ENCODE results near the gene HECW1.

HECW1 gene

GRCh38 chr7:43517464-43517863, 405.0 kb downstream of the HECW1 start:
- no peak overlapping the region for H3K9ac ChIP-seq (ENCODE audit: low read length in 2 of 2)
- no peaks in the 10 kb centered on the region for H3K27me3 ChIP-seq (ENCODE audit: control insufficient read depth in 1 of 2, insufficient read depth in 2 of 2, low read length in 2 of 2)
- no peak overlapping the region for H3K27ac ChIP-seq (ENCODE audit: low read length)
- peaks cover 2% of the 10 kb centered on the region for H3K4me1 ChIP-seq (ENCODE audit: control insufficient read depth, insufficient read depth, low read length)
- H3K4me3 ChIP-seq (ENCODE audit: low read length in 2 of 2), result no peak overlapping the region
- H3K9me3 ChIP-seq (ENCODE audit: control insufficient read depth in 2 of 2, low read length in 2 of 2), result no peaks in the 10 kb centered on the region
- H3K36me3 ChIP-seq (ENCODE audit: control insufficient read depth in 2 of 2, insufficient read depth in 2 of 2, low read length in 2 of 2), result no peaks in the 10 kb centered on the region

GRCh38 chr7:43520201-43520600, 407.8 kb downstream of the HECW1 start:
- Histone ChIP-seq H3K9me3 (ENCODE audit: control insufficient read depth in 2 of 2, low read length in 2 of 2) (no peaks in the 10 kb centered on the region), H3K27ac (ENCODE audit: low read length) (no peak overlapping the region), H3K4me1 (ENCODE audit: control insufficient read depth, insufficient read depth, low read length) (peaks cover 3% of the 10 kb centered on the region), H3K27me3 (ENCODE audit: control insufficient read depth in 1 of 2, insufficient read depth in 2 of 2, low read length in 2 of 2) (no peaks in the 10 kb centered on the region), H3K4me3 (ENCODE audit: low read length in 2 of 2) (no peak overlapping the region), H3K9ac (ENCODE audit: low read length in 2 of 2) (no peak overlapping the region), H3K36me3 (ENCODE audit: control insufficient read depth in 2 of 2, insufficient read depth in 2 of 2, low read length in 2 of 2) (no peaks in the 10 kb centered on the region)

GRCh38 chr7:43522406-43523156, 410.1 kb downstream of the HECW1 start:
- no peaks in the 10 kb centered on the region for H3K27me3 ChIP-seq (ENCODE audit: control insufficient read depth in 1 of 2, insufficient read depth in 2 of 2, low read length in 2 of 2)
- H3K9ac ChIP-seq (ENCODE audit: low read length in 2 of 2), result no peak overlapping the region
- peaks cover 3% of the 10 kb centered on the region for H3K4me1 ChIP-seq (ENCODE audit: control insufficient read depth, insufficient read depth, low read length)
- H3K27ac ChIP-seq (ENCODE audit: low read length), result no peak overlapping the region
- H3K9me3 ChIP-seq (ENCODE audit: control insufficient read depth in 2 of 2, low read length in 2 of 2), result no peaks in the 10 kb centered on the region
- H3K36me3 ChIP-seq (ENCODE audit: control insufficient read depth in 2 of 2, insufficient read depth in 2 of 2, low read length in 2 of 2), result no peaks in the 10 kb centered on the region
- H3K4me3 ChIP-seq (ENCODE audit: low read length in 2 of 2), result peak overlapping the region in 1 of 2 donors; percentile 3

- peaks cover 9% of the 10 kb centered on the region for H3K4me1 ChIP-seq (ENCODE audit: control insufficient read depth, insufficient read depth, low read length)
- no peaks in the 10 kb centered on the region for H3K9me3 ChIP-seq (ENCODE audit: control insufficient read depth in 2 of 2, low read length in 2 of 2)
- H3K27ac ChIP-seq (ENCODE audit: low read length), result no peak overlapping the region
- no peaks in the 10 kb centered on the region for H3K27me3 ChIP-seq (ENCODE audit: control insufficient read depth in 1 of 2, insufficient read depth in 2 of 2, low read length in 2 of 2)
- H3K36me3 ChIP-seq (ENCODE audit: control insufficient read depth in 2 of 2, insufficient read depth in 2 of 2, low read length in 2 of 2), result no peaks in the 10 kb centered on the region
- H3K4me3 ChIP-seq (ENCODE audit: low read length in 2 of 2), result no peak overlapping the region
- no peak overlapping the region for H3K9ac ChIP-seq (ENCODE audit: low read length in 2 of 2)
Observed at GRCh38 chr7:43528576-43529354, 416.3 kb downstream of the HECW1 start.

DNA sequence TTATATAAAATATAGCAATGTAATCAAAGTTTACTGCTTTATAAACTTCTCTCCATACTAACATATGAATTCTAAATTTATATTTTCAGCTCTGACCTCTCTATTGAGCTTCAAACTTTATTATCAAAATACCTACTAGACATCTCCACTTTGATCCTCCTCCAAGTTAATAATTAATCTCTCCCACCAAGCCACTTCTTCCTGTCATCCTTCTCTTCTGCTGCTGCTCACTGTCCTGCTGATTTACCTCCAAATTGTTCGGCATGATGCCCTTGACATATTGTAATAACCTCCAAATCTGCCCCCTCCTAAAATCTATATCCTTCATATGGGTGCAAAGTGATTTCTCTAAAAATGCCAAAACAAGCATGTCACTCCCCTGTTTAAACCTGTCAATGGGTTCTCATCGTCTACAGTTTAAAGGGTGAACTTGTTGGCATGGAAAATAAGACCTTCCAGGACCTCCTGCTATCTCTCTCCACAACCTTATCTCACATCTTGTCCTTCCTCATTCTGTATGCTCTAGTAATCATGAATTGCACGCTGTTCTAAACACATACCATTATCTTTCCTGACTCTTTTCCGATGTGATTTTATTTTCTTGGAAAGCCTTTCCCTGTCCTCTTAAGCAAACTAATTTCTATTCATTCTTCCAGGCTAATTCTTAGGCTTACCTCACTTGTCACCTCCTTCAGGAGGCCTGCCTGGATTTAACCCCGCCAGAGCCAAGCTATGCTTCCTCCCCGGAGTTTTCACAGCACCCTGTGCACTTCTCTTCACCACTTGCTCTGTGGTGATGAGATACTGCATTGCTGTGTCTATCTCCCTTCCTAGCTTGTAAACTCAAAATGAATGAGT, 418.3 kb downstream of the HECW1 start:
- Histone ChIP-seq H3K9me3 (ENCODE audit: control insufficient read depth in 2 of 2, low read length in 2 of 2) (no peaks in the 10 kb centered on the region), H3K4me1 (ENCODE audit: control insufficient read depth, insufficient read depth, low read length) (peaks cover 9% of the 10 kb centered on the region)

DNA sequence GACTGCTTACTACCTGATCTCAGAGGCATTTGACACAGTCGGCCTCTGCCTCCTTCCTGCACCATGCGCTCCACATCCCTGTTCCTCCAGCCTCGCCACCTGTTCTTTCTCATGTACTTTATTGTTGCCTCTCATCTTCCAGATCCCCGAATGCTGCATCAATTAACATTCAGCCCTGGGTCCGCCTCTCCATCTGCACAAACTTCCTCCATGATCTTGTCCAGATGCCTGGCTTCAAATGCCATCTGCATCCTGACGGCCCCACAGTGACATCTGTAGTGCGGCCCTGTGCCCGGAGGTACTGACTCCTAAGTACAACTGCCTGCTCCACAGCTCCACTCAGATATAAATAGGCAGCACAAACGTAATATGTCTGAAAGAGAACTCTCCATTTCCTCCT, 419.3 kb downstream of the HECW1 start:
- peaks cover 9% of the 10 kb centered on the region for H3K4me1 ChIP-seq (ENCODE audit: control insufficient read depth, insufficient read depth, low read length)
- H3K27ac ChIP-seq (ENCODE audit: low read length), result no peak overlapping the region
- H3K27me3 ChIP-seq (ENCODE audit: control insufficient read depth in 1 of 2, insufficient read depth in 2 of 2, low read length in 2 of 2), result no peaks in the 10 kb centered on the region
- H3K36me3 ChIP-seq (ENCODE audit: control insufficient read depth in 2 of 2, insufficient read depth in 2 of 2, low read length in 2 of 2), result no peaks in the 10 kb centered on the region
- no peak overlapping the region for H3K9ac ChIP-seq (ENCODE audit: low read length in 2 of 2)
- no peaks in the 10 kb centered on the region for H3K9me3 ChIP-seq (ENCODE audit: control insufficient read depth in 2 of 2, low read length in 2 of 2)
- H3K4me3 ChIP-seq (ENCODE audit: low read length in 2 of 2), result no peak overlapping the region

More for the DNA sequence above, 418.3 kb downstream of the HECW1 start:
- Histone ChIP-seq H3K36me3 (ENCODE audit: control insufficient read depth in 2 of 2, insufficient read depth in 2 of 2, low read length in 2 of 2) (no peaks in the 10 kb centered on the region), H3K27me3 (ENCODE audit: control insufficient read depth in 1 of 2, insufficient read depth in 2 of 2, low read length in 2 of 2) (no peaks in the 10 kb centered on the region), H3K27ac (ENCODE audit: low read length) (no peak overlapping the region), H3K4me3 (ENCODE audit: low read length in 2 of 2) (no peak overlapping the region), H3K9ac (ENCODE audit: low read length in 2 of 2) (no peak overlapping the region)

DNA sequence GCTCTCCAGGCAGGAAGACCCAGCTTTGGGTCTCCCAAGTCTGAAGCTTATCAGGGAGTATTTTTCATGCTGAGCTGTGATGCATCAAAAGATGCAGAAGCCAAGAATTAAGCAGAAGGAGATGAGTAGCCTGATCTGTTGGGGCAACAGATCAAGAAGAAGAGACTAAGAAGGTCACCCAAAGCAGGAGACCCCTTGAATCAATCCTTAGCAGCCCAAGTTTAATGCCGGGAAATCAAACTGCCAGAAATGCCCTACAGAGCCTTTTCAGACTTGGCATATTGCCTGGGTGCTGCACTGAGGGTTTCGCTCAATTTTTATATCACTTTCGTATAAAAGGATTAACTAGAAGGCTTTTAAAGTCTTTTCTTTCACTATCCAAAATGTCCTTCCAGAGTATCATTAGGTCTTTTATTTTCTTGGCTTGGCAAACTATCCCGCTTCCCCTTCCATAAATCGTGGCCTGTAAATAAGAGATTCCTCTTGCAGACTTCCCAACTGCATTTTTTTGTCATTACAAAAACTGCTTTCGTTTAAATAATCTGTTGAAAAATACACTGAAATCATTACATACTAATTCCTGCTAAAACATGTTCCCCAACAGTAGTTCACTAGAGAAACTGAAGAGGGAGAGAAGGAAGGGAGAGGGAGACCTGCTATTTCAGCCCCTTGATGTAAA, 421.5 kb downstream of the HECW1 start:
- no peak overlapping the region for H3K27ac ChIP-seq (ENCODE audit: low read length)

GRCh38 chr7:43535031-43535451, 422.6 kb downstream of the HECW1 start:
- Histone ChIP-seq H3K4me1 (ENCODE audit: control insufficient read depth, insufficient read depth, low read length) (peaks cover 9% of the 10 kb centered on the region), H3K27me3 (ENCODE audit: control insufficient read depth in 1 of 2, insufficient read depth in 2 of 2, low read length in 2 of 2) (no peaks in the 10 kb centered on the region), H3K9me3 (ENCODE audit: control insufficient read depth in 2 of 2, low read length in 2 of 2) (no peaks in the 10 kb centered on the region)

More for the DNA sequence above, 421.5 kb downstream of the HECW1 start:
- Histone ChIP-seq H3K9ac (ENCODE audit: low read length in 2 of 2) (no peak overlapping the region), H3K9me3 (ENCODE audit: control insufficient read depth in 2 of 2, low read length in 2 of 2) (no peaks in the 10 kb centered on the region), H3K36me3 (ENCODE audit: control insufficient read depth in 2 of 2, insufficient read depth in 2 of 2, low read length in 2 of 2) (no peaks in the 10 kb centered on the region), H3K4me3 (ENCODE audit: low read length in 2 of 2) (no peak overlapping the region), H3K27me3 (ENCODE audit: control insufficient read depth in 1 of 2, insufficient read depth in 2 of 2, low read length in 2 of 2) (no peaks in the 10 kb centered on the region), H3K4me1 (ENCODE audit: control insufficient read depth, insufficient read depth, low read length) (peaks cover 9% of the 10 kb centered on the region)

DNA sequence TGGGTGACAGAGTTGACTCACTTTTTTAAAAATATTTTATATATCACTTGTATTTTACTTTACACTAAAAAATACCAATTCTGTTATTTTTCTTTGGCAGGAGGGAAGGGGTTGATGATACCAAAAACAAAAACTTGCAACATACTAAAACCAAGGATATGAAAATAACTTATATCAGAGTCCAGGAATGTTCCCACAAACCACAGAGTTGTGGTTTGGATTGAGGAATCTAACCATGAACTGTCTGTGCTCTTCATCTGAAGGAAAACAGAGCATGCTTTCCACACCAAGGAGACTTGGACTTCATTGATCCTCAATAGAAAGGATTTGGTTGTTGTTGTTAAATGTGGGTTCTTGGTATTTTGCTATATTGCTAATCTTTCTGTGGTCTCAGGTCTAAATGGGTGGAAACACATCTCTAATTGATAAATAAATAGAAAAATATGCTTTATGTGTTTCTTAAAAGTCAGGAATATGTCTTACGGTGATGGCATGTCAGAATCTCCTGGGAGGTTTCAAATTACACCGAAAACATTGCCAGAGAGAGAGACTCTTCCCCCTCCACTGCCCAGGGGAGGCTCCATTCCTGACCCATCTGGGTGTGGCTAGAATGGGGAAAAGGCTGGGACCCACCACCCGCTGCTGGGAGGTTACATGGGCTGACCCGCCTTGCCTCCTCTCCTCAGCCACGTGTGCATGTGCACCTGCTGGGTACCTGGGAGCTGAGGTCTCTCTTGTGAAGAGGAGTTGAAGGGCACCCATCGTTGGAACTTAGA, 423.6 kb downstream of the HECW1 start:
- no peak overlapping the region for H3K27ac ChIP-seq (ENCODE audit: low read length)
- no peaks in the 10 kb centered on the region for H3K36me3 ChIP-seq (ENCODE audit: control insufficient read depth in 2 of 2, insufficient read depth in 2 of 2, low read length in 2 of 2)
- H3K4me3 ChIP-seq (ENCODE audit: low read length in 2 of 2), result no peak overlapping the region
- H3K9ac ChIP-seq (ENCODE audit: low read length in 2 of 2), result no peak overlapping the region
- H3K9me3 ChIP-seq (ENCODE audit: control insufficient read depth in 2 of 2, low read length in 2 of 2), result no peaks in the 10 kb centered on the region
- H3K27me3 ChIP-seq (ENCODE audit: control insufficient read depth in 1 of 2, insufficient read depth in 2 of 2, low read length in 2 of 2), result no peaks in the 10 kb centered on the region
- H3K4me1 ChIP-seq (ENCODE audit: control insufficient read depth, insufficient read depth, low read length), result peaks cover 9% of the 10 kb centered on the region

More at GRCh38 chr7:43535031-43535451, 422.6 kb downstream of the HECW1 start:
- no peak overlapping the region for H3K27ac ChIP-seq (ENCODE audit: low read length)
- no peaks in the 10 kb centered on the region for H3K36me3 ChIP-seq (ENCODE audit: control insufficient read depth in 2 of 2, insufficient read depth in 2 of 2, low read length in 2 of 2)
- H3K4me3 ChIP-seq (ENCODE audit: low read length in 2 of 2), result no peak overlapping the region
- H3K9ac ChIP-seq (ENCODE audit: low read length in 2 of 2), result no peak overlapping the region
